Stimulated activated CD8-positive, alpha-beta memory T cell treated with anti-CD3 and anti-CD28 coated beads, Interleukin-4, amount 100 ng/mL, for 24 hours (primary cell): ENCODE results near the gene RNF14.
"Not testable (repeated sequence)": the region's sequence is repeated elsewhere in the genome, so short reads cannot be mapped to it uniquely, and the experiment has no call there.

ENCODE experiments used
- DNase-seq: peaks from one replicate; pipeline ENCODE4 v3.0.0-alpha.2; 2020; ENCODE audit warnings: low read depth

Gene RNF14

GRCh38 chr5:142014911-142015584 lies 46.1 kb downstream of the RNF14 start:
- DNase-seq, result no peak

GRCh38 chr5:142015781-142016533 lies 47.1 kb downstream of the RNF14 start:
- no peak for DNase-seq

- DNase-seq, result no peak
Observed at GRCh38 chr5:142016556-142016955, 47.7 kb downstream of the RNF14 start.

GRCh38 chr5:142017832-142018427 lies 49.0 kb downstream of the RNF14 start:
- DNase-seq, result no peak

- DNase-seq, result no peak
Observed at GRCh38 chr5:142020122-142020659, 51.3 kb downstream of the RNF14 start.

GRCh38 chr5:142023836-142024235 lies 54.9 kb downstream of the RNF14 start:
- no peak for DNase-seq

GRCh38 chr5:142024771-142025304 lies 55.9 kb downstream of the RNF14 start:
- DNase-seq, result peak; percentile 72

GRCh38 chr5:142025637-142026036 lies 56.7 kb downstream of the RNF14 start:
- no peak for DNase-seq

- DNase-seq, result no peak
Observed at GRCh38 chr5:142032150-142032549, 63.2 kb downstream of the RNF14 start.

GRCh38 chr5:142032747-142033631 lies 64.1 kb downstream of the RNF14 start:
- DNase-seq, result no peak

- not testable (repeated sequence) for DNase-seq
Observed at GRCh38 chr5:142033632-142034567, 65.0 kb downstream of the RNF14 start.

GRCh38 chr5:142034994-142035393 lies 66.1 kb downstream of the RNF14 start:
- no peak for DNase-seq

GRCh38 chr5:142036918-142037317 lies 68.0 kb downstream of the RNF14 start:
- DNase-seq, result no peak

- not testable (repeated sequence) for DNase-seq
Observed at GRCh38 chr5:142037599-142037998, 68.7 kb downstream of the RNF14 start.

GRCh38 chr5:142038735-142039134 lies 69.8 kb downstream of the RNF14 start:
- no peak for DNase-seq
